ENCODE data around the gene CCDC3. TPM values are rescaled to one million over a fixed set of nuclear protein-coding genes. Genes with fewer than 3 reads are reported as not detected.
A peak's percentile ranks its signal among the peaks of the same experiment; 100 is the strongest.

The CCDC3 gene
- total RNA-seq, 1 donor from 2014 or later: 13.0 TPM

DNA sequence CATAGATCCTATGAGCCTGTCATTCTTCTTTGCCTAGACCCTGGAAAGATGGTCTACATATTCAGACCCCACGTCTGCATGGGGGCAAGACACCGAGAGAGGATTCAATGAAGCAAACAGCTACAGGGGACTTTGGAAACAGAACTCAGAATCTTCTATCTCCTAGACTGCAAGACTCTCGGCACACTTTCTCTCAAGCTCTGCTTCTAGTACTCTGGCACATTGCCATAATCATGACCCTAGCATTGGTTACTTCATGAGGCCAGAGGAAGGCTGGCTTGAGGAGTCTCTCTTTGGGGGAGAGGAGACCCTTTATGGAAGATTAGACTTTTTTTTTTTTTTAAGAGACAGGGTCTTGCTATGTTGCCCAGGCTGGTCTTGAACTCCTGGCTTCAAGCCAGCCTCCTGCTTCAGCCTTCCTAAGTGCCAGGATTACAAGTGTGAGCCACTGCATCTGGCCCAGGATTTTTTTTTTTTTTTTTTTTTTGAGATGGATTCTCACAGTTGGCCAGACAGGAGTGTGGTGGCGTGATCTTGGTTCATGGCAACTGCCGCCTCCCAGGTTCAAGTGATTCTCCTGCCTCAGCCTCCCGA, 20.7 kb downstream of the CCDC3 start:
- H3K9ac ChIP-seq (ENCODE audit: low read depth in 1 of 3, low read length in 3 of 3): no peak overlapping the region
- H3K9me3 ChIP-seq (ENCODE audit: control insufficient read depth in 3 of 3, low read length in 3 of 3): no peaks in the 10 kb centered on the region
- H3K27ac ChIP-seq (ENCODE audit: low read depth, low read length): no peak overlapping the region
- H3K27me3 ChIP-seq (ENCODE audit: control insufficient read depth in 3 of 3, insufficient read depth in 3 of 3, low read length in 3 of 3): peaks cover 0 to 4% (median 0%) of the 10 kb centered on the region in 3 donors
- H3K4me1 ChIP-seq (ENCODE audit: control insufficient read depth in 3 of 3, insufficient read depth in 3 of 3, low read length in 3 of 3): peaks cover 0 to 6% (median 0%) of the 10 kb centered on the region in 3 donors
- H3K4me3 ChIP-seq (ENCODE audit: low read length in 3 of 3): no peak overlapping the region
- H3K36me3 ChIP-seq (ENCODE audit: control insufficient read depth in 3 of 3, insufficient read depth in 3 of 3, low read length in 3 of 3): no peaks in the 10 kb centered on the region

- Histone ChIP-seq H3K9ac (ENCODE audit: low read depth in 1 of 3, low read length in 3 of 3) (peak overlapping the region in 1 of 3 donors; percentile 25), H3K4me1 (ENCODE audit: control insufficient read depth in 3 of 3, insufficient read depth in 3 of 3, low read length in 3 of 3) (peaks cover 0 to 8% (median under 1%) of the 10 kb centered on the region in 3 donors), H3K4me3 (ENCODE audit: low read length in 3 of 3) (no peak overlapping the region), H3K36me3 (ENCODE audit: control insufficient read depth in 3 of 3, insufficient read depth in 3 of 3, low read length in 3 of 3) (no peaks in the 10 kb centered on the region), H3K27me3 (ENCODE audit: control insufficient read depth in 3 of 3, insufficient read depth in 3 of 3, low read length in 3 of 3) (peaks cover 0 to 4% (median 0%) of the 10 kb centered on the region in 3 donors), H3K9me3 (ENCODE audit: control insufficient read depth in 3 of 3, low read length in 3 of 3) (no peaks in the 10 kb centered on the region), H3K27ac (ENCODE audit: low read depth, low read length) (no peak overlapping the region)
Observed at GRCh38 chr10:12980102-12980661, 21.3 kb downstream of the CCDC3 start.

GRCh38 chr10:12978891-12979290, 22.6 kb downstream of the CCDC3 start:
- Histone ChIP-seq H3K27ac (ENCODE audit: low read depth, low read length) (no peak overlapping the region), H3K27me3 (ENCODE audit: control insufficient read depth in 3 of 3, insufficient read depth in 3 of 3, low read length in 3 of 3) (peaks cover 0 to 4% (median 0%) of the 10 kb centered on the region in 3 donors), H3K4me3 (ENCODE audit: low read length in 3 of 3) (no peak overlapping the region), H3K36me3 (ENCODE audit: control insufficient read depth in 3 of 3, insufficient read depth in 3 of 3, low read length in 3 of 3) (no peaks in the 10 kb centered on the region), H3K9ac (ENCODE audit: low read depth in 1 of 3, low read length in 3 of 3) (no peak overlapping the region), H3K4me1 (ENCODE audit: control insufficient read depth in 3 of 3, insufficient read depth in 3 of 3, low read length in 3 of 3) (peaks cover 0 to 8% (median 2%) of the 10 kb centered on the region in 3 donors), H3K9me3 (ENCODE audit: control insufficient read depth in 3 of 3, low read length in 3 of 3) (no peaks in the 10 kb centered on the region)

- Histone ChIP-seq H3K27me3 (ENCODE audit: control insufficient read depth in 3 of 3, insufficient read depth in 3 of 3, low read length in 3 of 3) (peaks cover 0 to 4% (median 0%) of the 10 kb centered on the region in 3 donors), H3K36me3 (ENCODE audit: control insufficient read depth in 3 of 3, insufficient read depth in 3 of 3, low read length in 3 of 3) (no peaks in the 10 kb centered on the region), H3K9ac (ENCODE audit: low read depth in 1 of 3, low read length in 3 of 3) (no peak overlapping the region), H3K4me3 (ENCODE audit: low read length in 3 of 3) (no peak overlapping the region), H3K27ac (ENCODE audit: low read depth, low read length) (no peak overlapping the region), H3K9me3 (ENCODE audit: control insufficient read depth in 3 of 3, low read length in 3 of 3) (no peaks in the 10 kb centered on the region), H3K4me1 (ENCODE audit: control insufficient read depth in 3 of 3, insufficient read depth in 3 of 3, low read length in 3 of 3) (peaks cover 4 to 13% (median 8%) of the 10 kb centered on the region in 3 donors)
Observed at GRCh38 chr10:12975906-12976305, 25.6 kb downstream of the CCDC3 start.

- H3K27ac ChIP-seq (ENCODE audit: low read depth, low read length): no peak overlapping the region
- peaks cover 4 to 13% (median 8%) of the 10 kb centered on the region in 3 donors for H3K4me1 ChIP-seq (ENCODE audit: control insufficient read depth in 3 of 3, insufficient read depth in 3 of 3, low read length in 3 of 3)
- H3K36me3 ChIP-seq (ENCODE audit: control insufficient read depth in 3 of 3, insufficient read depth in 3 of 3, low read length in 3 of 3): no peaks in the 10 kb centered on the region
- H3K27me3 ChIP-seq (ENCODE audit: control insufficient read depth in 3 of 3, insufficient read depth in 3 of 3, low read length in 3 of 3): peaks cover 0 to 2% (median 0%) of the 10 kb centered on the region in 3 donors
- H3K9ac ChIP-seq (ENCODE audit: low read depth in 1 of 3, low read length in 3 of 3): no peak overlapping the region
- no peaks in the 10 kb centered on the region for H3K9me3 ChIP-seq (ENCODE audit: control insufficient read depth in 3 of 3, low read length in 3 of 3)
- H3K4me3 ChIP-seq (ENCODE audit: low read length in 3 of 3): no peak overlapping the region
Observed at GRCh38 chr10:12975266-12975665, 26.2 kb downstream of the CCDC3 start.

GRCh38 chr10:12974491-12975199, 26.9 kb downstream of the CCDC3 start:
- Histone ChIP-seq H3K9ac (ENCODE audit: low read depth in 1 of 3, low read length in 3 of 3) (no peak overlapping the region), H3K36me3 (ENCODE audit: control insufficient read depth in 3 of 3, insufficient read depth in 3 of 3, low read length in 3 of 3) (no peaks in the 10 kb centered on the region), H3K27ac (ENCODE audit: low read depth, low read length) (no peak overlapping the region), H3K9me3 (ENCODE audit: control insufficient read depth in 3 of 3, low read length in 3 of 3) (no peaks in the 10 kb centered on the region), H3K4me3 (ENCODE audit: low read length in 3 of 3) (no peak overlapping the region), H3K4me1 (ENCODE audit: control insufficient read depth in 3 of 3, insufficient read depth in 3 of 3, low read length in 3 of 3) (peaks cover 4 to 13% (median 8%) of the 10 kb centered on the region in 3 donors), H3K27me3 (ENCODE audit: control insufficient read depth in 3 of 3, insufficient read depth in 3 of 3, low read length in 3 of 3) (no peaks in the 10 kb centered on the region)

- Histone ChIP-seq H3K27me3 (ENCODE audit: control insufficient read depth in 3 of 3, insufficient read depth in 3 of 3, low read length in 3 of 3) (no peaks in the 10 kb centered on the region), H3K4me1 (ENCODE audit: control insufficient read depth in 3 of 3, insufficient read depth in 3 of 3, low read length in 3 of 3) (peaks cover 4 to 13% (median 8%) of the 10 kb centered on the region in 3 donors), H3K27ac (ENCODE audit: low read depth, low read length) (no peak overlapping the region), H3K36me3 (ENCODE audit: control insufficient read depth in 3 of 3, insufficient read depth in 3 of 3, low read length in 3 of 3) (no peaks in the 10 kb centered on the region), H3K9me3 (ENCODE audit: control insufficient read depth in 3 of 3, low read length in 3 of 3) (no peaks in the 10 kb centered on the region), H3K4me3 (ENCODE audit: low read length in 3 of 3) (no peak overlapping the region), H3K9ac (ENCODE audit: low read depth in 1 of 3, low read length in 3 of 3) (no peak overlapping the region)
Observed at GRCh38 chr10:12974078-12974477, 27.4 kb downstream of the CCDC3 start.

- Histone ChIP-seq H3K36me3 (ENCODE audit: control insufficient read depth in 3 of 3, insufficient read depth in 3 of 3, low read length in 3 of 3) (no peaks in the 10 kb centered on the region), H3K9ac (ENCODE audit: low read depth in 1 of 3, low read length in 3 of 3) (no peak overlapping the region), H3K4me1 (ENCODE audit: control insufficient read depth in 3 of 3, insufficient read depth in 3 of 3, low read length in 3 of 3) (peaks cover 4 to 13% (median 8%) of the 10 kb centered on the region in 3 donors), H3K27ac (ENCODE audit: low read depth, low read length) (no peak overlapping the region), H3K4me3 (ENCODE audit: low read length in 3 of 3) (no peak overlapping the region), H3K27me3 (ENCODE audit: control insufficient read depth in 3 of 3, insufficient read depth in 3 of 3, low read length in 3 of 3) (no peaks in the 10 kb centered on the region), H3K9me3 (ENCODE audit: control insufficient read depth in 3 of 3, low read length in 3 of 3) (peaks cover 0 to under 1% (median 0%) of the 10 kb centered on the region in 3 donors)
Observed at GRCh38 chr10:12973149-12973718, 28.3 kb downstream of the CCDC3 start.

GRCh38 chr10:12972146-12972545, 29.4 kb downstream of the CCDC3 start:
- no peaks in the 10 kb centered on the region for H3K36me3 ChIP-seq (ENCODE audit: control insufficient read depth in 3 of 3, insufficient read depth in 3 of 3, low read length in 3 of 3)
- H3K9me3 ChIP-seq (ENCODE audit: control insufficient read depth in 3 of 3, low read length in 3 of 3): peaks cover 0 to 3% (median 0%) of the 10 kb centered on the region in 3 donors
- no peak overlapping the region for H3K9ac ChIP-seq (ENCODE audit: low read depth in 1 of 3, low read length in 3 of 3)
- no peak overlapping the region for H3K27ac ChIP-seq (ENCODE audit: low read depth, low read length)
- peaks cover 4 to 13% (median 8%) of the 10 kb centered on the region in 3 donors for H3K4me1 ChIP-seq (ENCODE audit: control insufficient read depth in 3 of 3, insufficient read depth in 3 of 3, low read length in 3 of 3)
- no peaks in the 10 kb centered on the region for H3K27me3 ChIP-seq (ENCODE audit: control insufficient read depth in 3 of 3, insufficient read depth in 3 of 3, low read length in 3 of 3)
- no peak overlapping the region for H3K4me3 ChIP-seq (ENCODE audit: low read length in 3 of 3)

Data from skeletal muscle tissue (tissue), 4 donors.